Panc1 (cell line): Measurements from ENCODE around the gene PERCC1.

Source experiments
- POLR2AphosphoS5 ChIP-seq: IDR thresholded peaks from 2 replicates; pipeline ENCODE4 v1.6.1; 2012; ENCODE audit warnings: mild to moderate bottlenecking, low read depth, low read length, moderate library complexity
- SIN3A ChIP-seq: IDR thresholded peaks from 2 replicates; pipeline ENCODE4 v1.6.1; 2012; ENCODE audit warnings: low read depth, mild to moderate bottlenecking, low read length, moderate library complexity, borderline replicate concordance; ENCODE audit not compliant: insufficient read depth
- TF ChIP-seq, protein P1 (sequence below): fragments of 450-650 bp; IDR thresholded peaks from 2 replicates; pipeline ENCODE4 v1.5.1; 2017; ENCODE audit warnings: mild to moderate bottlenecking

DNA sequence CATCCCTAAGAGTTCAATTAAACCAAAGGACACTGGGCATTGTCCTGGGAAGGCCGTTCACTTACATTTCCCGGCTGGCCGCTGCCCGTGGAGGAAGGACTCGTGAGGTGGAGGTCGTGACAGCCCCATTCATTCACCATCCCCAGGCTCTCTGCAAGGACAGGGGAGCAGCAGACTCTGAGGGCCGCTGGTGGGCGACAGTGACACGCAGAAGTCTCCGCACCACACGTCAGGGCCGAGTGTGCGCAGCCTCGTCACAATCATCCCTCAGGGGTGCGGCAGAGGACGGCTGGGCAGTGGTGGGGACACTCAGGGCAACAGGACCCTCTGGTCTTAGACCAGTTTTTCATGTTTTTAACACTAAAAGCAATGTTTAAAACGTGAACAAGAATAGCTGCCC is 38.1 kb upstream of the PERCC1 start:
- TF ChIP-seq, protein P1, sequence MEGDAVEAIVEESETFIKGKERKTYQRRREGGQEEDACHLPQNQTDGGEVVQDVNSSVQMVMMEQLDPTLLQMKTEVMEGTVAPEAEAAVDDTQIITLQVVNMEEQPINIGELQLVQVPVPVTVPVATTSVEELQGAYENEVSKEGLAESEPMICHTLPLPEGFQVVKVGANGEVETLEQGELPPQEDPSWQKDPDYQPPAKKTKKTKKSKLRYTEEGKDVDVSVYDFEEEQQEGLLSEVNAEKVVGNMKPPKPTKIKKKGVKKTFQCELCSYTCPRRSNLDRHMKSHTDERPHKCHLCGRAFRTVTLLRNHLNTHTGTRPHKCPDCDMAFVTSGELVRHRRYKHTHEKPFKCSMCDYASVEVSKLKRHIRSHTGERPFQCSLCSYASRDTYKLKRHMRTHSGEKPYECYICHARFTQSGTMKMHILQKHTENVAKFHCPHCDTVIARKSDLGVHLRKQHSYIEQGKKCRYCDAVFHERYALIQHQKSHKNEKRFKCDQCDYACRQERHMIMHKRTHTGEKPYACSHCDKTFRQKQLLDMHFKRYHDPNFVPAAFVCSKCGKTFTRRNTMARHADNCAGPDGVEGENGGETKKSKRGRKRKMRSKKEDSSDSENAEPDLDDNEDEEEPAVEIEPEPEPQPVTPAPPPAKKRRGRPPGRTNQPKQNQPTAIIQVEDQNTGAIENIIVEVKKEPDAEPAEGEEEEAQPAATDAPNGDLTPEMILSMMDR: no peak
- TF ChIP-seq POLR2AphosphoS5 (no peak), SIN3A (no peak)
